Trophoblast cell (in vitro differentiated cells and primary cell): ENCODE measurements around the gene TSEN54.

ENCODE experiments used
- DNase-seq, 2 donors: peaks; one replicate each; pipeline ENCODE4 v3.0.0-alpha.2; 2016
- H2AFZ ChIP-seq: 2 replicates; pipeline ENCODE4 v1.6.1; 2013; ENCODE audit warnings: low read length, moderate library complexity, mild to moderate bottlenecking; ENCODE audit not compliant: insufficient read depth, poor library complexity
- H2AK5ac ChIP-seq: 2 replicates; pipeline ENCODE4 v1.6.1; 2013; ENCODE audit warnings: mild to moderate bottlenecking, low read length
- H2BK120ac ChIP-seq: 2 replicates; pipeline ENCODE4 v1.6.1; 2013; ENCODE audit warnings: low read length, mild to moderate bottlenecking, moderate library complexity; ENCODE audit not compliant: insufficient read depth, poor library complexity
- H2BK12ac ChIP-seq: 2 replicates; pipeline ENCODE4 v1.6.1; 2013; ENCODE audit warnings: mild to moderate bottlenecking, low read length, moderate library complexity
- H2BK5ac ChIP-seq: 2 replicates; pipeline ENCODE4 v1.6.1; 2013; ENCODE audit warnings: low read length, low read depth, moderate library complexity, mild to moderate bottlenecking; ENCODE audit not compliant: poor library complexity
- H3K14ac ChIP-seq: 2 replicates; pipeline ENCODE4 v1.6.1; 2013; ENCODE audit warnings: mild to moderate bottlenecking, low read length
- H3K18ac ChIP-seq: 2 replicates; pipeline ENCODE4 v1.6.1; 2013; ENCODE audit warnings: mild to moderate bottlenecking, low read length
- H3K23ac ChIP-seq: 2 replicates; pipeline ENCODE4 v1.6.1; 2013; ENCODE audit warnings: low read length
- H3K27ac ChIP-seq: 2 replicates; pipeline ENCODE4 v1.5.1; 2013; ENCODE audit warnings: low read depth, mild to moderate bottlenecking, inconsistent platforms, low read length, moderate library complexity
- H3K27me3 ChIP-seq: 2 replicates; pipeline ENCODE4 v1.6.1; 2013; ENCODE audit warnings: inconsistent platforms, mild to moderate bottlenecking, low read length, moderate library complexity; ENCODE audit not compliant: insufficient read depth
- H3K36me3 ChIP-seq, 2 experiments: 1 replicate in 1 of 2; 2 replicates in 1 of 2; pipeline ENCODE4 v1.6.1; 2013; ENCODE audit warnings: low read length in 2 of 2, mild to moderate bottlenecking in 2 of 2, moderate library complexity in 1 of 2; ENCODE audit not compliant: insufficient read depth in 2 of 2, control insufficient read depth in 1 of 2
- H3K4ac ChIP-seq: 2 replicates; pipeline ENCODE4 v1.6.1; 2013; ENCODE audit warnings: low read depth, mild to moderate bottlenecking, low read length, moderate library complexity
- H3K4me1 ChIP-seq, 2 experiments: 1 replicate in 1 of 2; 2 replicates in 1 of 2; pipeline ENCODE4 v1.6.1; 2013; ENCODE audit warnings: low read length in 2 of 2, mild to moderate bottlenecking in 2 of 2, moderate library complexity in 1 of 2; ENCODE audit not compliant: insufficient read depth in 2 of 2, control insufficient read depth in 1 of 2
- H3K4me2 ChIP-seq: 2 replicates; pipeline ENCODE4 v1.6.1; 2013; ENCODE audit warnings: inconsistent platforms, mild to moderate bottlenecking, low read length, moderate library complexity
- H3K4me3 ChIP-seq: 2 replicates; pipeline ENCODE4 v1.5.1; 2013; ENCODE audit warnings: mild to moderate bottlenecking, low read depth, low read length, inconsistent platforms
- H3K79me1 ChIP-seq: one replicate; pipeline ENCODE4 v1.6.1; 2013; ENCODE audit warnings: low read length
- H3K79me2 ChIP-seq: 2 replicates; pipeline ENCODE4 v1.6.1; 2013; ENCODE audit warnings: low read length, mild to moderate bottlenecking; ENCODE audit not compliant: control insufficient read depth, insufficient read depth, poor library complexity
- H3K9ac ChIP-seq: 2 replicates; pipeline ENCODE4 v1.6.1; 2013; ENCODE audit warnings: mild to moderate bottlenecking, low read length
- H3K9me3 ChIP-seq: 2 replicates; pipeline ENCODE4 v1.6.1; 2013; ENCODE audit warnings: low read depth, mild to moderate bottlenecking, control low read depth, inconsistent platforms, low read length; ENCODE audit not compliant: insufficient read depth
- H4K12ac ChIP-seq: 2 replicates; pipeline ENCODE4 v1.6.1; 2013; ENCODE audit warnings: low read depth, mild to moderate bottlenecking, low read length, moderate library complexity
- H4K8ac ChIP-seq: 2 replicates; pipeline ENCODE4 v1.6.1; 2013; ENCODE audit warnings: low read depth, mild to moderate bottlenecking, low read length, moderate library complexity
- H4K91ac ChIP-seq: one replicate; pipeline ENCODE4 v1.6.1; 2013; ENCODE audit warnings: low read depth, mild to moderate bottlenecking, low read length, moderate library complexity
- WGBS: extraction: QIAGEN DNeasy Blood & Tissue Kit; methylation state at CpG from one replicate; pipeline ENCODE4 v1.1.7; 2013; ENCODE audit warnings: missing lambda C conversion rate; ENCODE audit not compliant: insufficient read length, insufficient coverage; ENCODE audit errors: extremely low coverage; 5-methylcytosine and 5-hydroxymethylcytosine counted together

The TSEN54 gene

DNA sequence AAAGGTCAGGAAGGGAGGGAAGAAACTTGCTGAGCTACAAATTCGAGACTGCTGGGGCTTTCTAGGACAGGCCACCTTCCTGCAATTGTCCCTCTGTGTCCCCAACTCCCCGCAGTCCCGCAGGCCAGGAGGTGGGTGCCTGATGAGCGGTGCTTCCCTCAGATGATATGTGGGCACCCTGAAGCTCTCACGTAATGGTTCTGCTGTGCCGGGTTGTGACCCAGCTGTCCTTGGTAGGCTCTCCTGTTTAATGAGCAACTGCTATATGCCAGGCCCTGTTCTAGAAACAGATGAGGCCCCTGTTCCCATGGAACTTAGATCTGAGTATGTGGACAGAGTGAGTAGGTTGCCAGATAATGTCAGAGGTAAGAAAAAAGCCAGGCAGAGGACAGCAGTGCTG is 49.3 kb downstream of the TSEN54 start:
- H3K14ac ChIP-seq: no peak overlapping the region
- H3K18ac ChIP-seq: no peak overlapping the region
- H3K4me1 ChIP-seq: peaks cover 8% of the 10 kb centered on the region in 2 experiments
- no peak overlapping the region for H2BK120ac ChIP-seq
- H3K4ac ChIP-seq: no peak overlapping the region
- no peak for DNase-seq
- no peak overlapping the region for H2AFZ ChIP-seq
- no CpG with 5 or more reads among the region's 6 CpGs for WGBS
- no peak overlapping the region for H3K4me2 ChIP-seq
- H3K79me1 ChIP-seq: no peaks in the 10 kb centered on the region
- no peak overlapping the region for H2BK5ac ChIP-seq
- peak overlapping the region; percentile 32 for H2AK5ac ChIP-seq
- H3K4me3 ChIP-seq: no peak overlapping the region
- no peak overlapping the region for H4K8ac ChIP-seq
- H3K27ac ChIP-seq: no peak overlapping the region
- H3K36me3 ChIP-seq: peaks cover 43 to 50% of the 10 kb centered on the region in 2 experiments
- H4K12ac ChIP-seq: no peak overlapping the region
- H4K91ac ChIP-seq: no peak overlapping the region
- H3K79me2 ChIP-seq: no peaks in the 10 kb centered on the region
- H3K23ac ChIP-seq: no peak overlapping the region
- no peak overlapping the region for H2BK12ac ChIP-seq
- no peaks in the 10 kb centered on the region for H3K27me3 ChIP-seq
- H3K9me3 ChIP-seq: no peaks in the 10 kb centered on the region
- no peak overlapping the region for H3K9ac ChIP-seq

GRCh38 chr17:75566416-75566815 is 50.1 kb downstream of the TSEN54 start:
- Histone ChIP-seq H4K8ac (no peak overlapping the region), H2AFZ (no peak overlapping the region), H4K91ac (no peak overlapping the region), H3K79me1 (no peaks in the 10 kb centered on the region), H3K14ac (no peak overlapping the region), H3K4ac (no peak overlapping the region), H4K12ac (no peak overlapping the region), H3K27ac (no peak overlapping the region), H2BK120ac (no peak overlapping the region), H3K9me3 (no peaks in the 10 kb centered on the region), H3K9ac (no peak overlapping the region), H3K27me3 (no peaks in the 10 kb centered on the region), H3K36me3 (peaks cover 50 to 57% of the 10 kb centered on the region in 2 experiments), H3K79me2 (no peaks in the 10 kb centered on the region), H3K23ac (no peak overlapping the region), H2BK5ac (no peak overlapping the region), H2AK5ac (no peak overlapping the region), H3K4me3 (no peak overlapping the region), H3K4me1 (peaks cover 8% of the 10 kb centered on the region in 2 experiments), H2BK12ac (no peak overlapping the region), H3K4me2 (no peak overlapping the region), H3K18ac (no peak overlapping the region)
- DNase-seq: no peak
- no CpG with 5 or more reads among the region's 6 CpGs for WGBS

GRCh38 chr17:75566834-75567233 is 50.5 kb downstream of the TSEN54 start:
- peaks cover 8% of the 10 kb centered on the region in 2 experiments for H3K4me1 ChIP-seq
- no peak for DNase-seq
- H3K14ac ChIP-seq: no peak overlapping the region
- peaks cover 53 to 59% of the 10 kb centered on the region in 2 experiments for H3K36me3 ChIP-seq
- no peaks in the 10 kb centered on the region for H3K79me2 ChIP-seq
- no peak overlapping the region for H3K18ac ChIP-seq
- no peaks in the 10 kb centered on the region for H3K27me3 ChIP-seq
- no peak overlapping the region for H3K23ac ChIP-seq
- H3K79me1 ChIP-seq: no peaks in the 10 kb centered on the region
- H3K4ac ChIP-seq: no peak overlapping the region
- H3K9me3 ChIP-seq: no peaks in the 10 kb centered on the region
- H3K4me2 ChIP-seq: no peak overlapping the region
- no CpG with 5 or more reads among the region's 5 CpGs for WGBS
- H2BK12ac ChIP-seq: no peak overlapping the region
- H2BK5ac ChIP-seq: no peak overlapping the region
- no peak overlapping the region for H2AFZ ChIP-seq
- no peak overlapping the region for H2AK5ac ChIP-seq
- H3K9ac ChIP-seq: no peak overlapping the region
- H4K8ac ChIP-seq: no peak overlapping the region
- no peak overlapping the region for H3K4me3 ChIP-seq
- H3K27ac ChIP-seq: no peak overlapping the region
- H2BK120ac ChIP-seq: no peak overlapping the region
- H4K91ac ChIP-seq: no peak overlapping the region
- H4K12ac ChIP-seq: no peak overlapping the region

GRCh38 chr17:75568412-75569255 is 52.3 kb downstream of the TSEN54 start:
- Histone ChIP-seq H4K12ac (no peak overlapping the region), H3K14ac (no peak overlapping the region), H3K79me1 (no peaks in the 10 kb centered on the region), H4K8ac (no peak overlapping the region), H4K91ac (no peak overlapping the region), H3K4ac (no peak overlapping the region), H3K27ac (no peak overlapping the region), H3K9me3 (no peaks in the 10 kb centered on the region), H3K79me2 (no peaks in the 10 kb centered on the region), H3K18ac (no peak overlapping the region), H2BK12ac (no peak overlapping the region), H3K9ac (no peak overlapping the region), H3K4me3 (no peak overlapping the region), H2BK120ac (no peak overlapping the region), H3K23ac (no peak overlapping the region), H2AFZ (no peak overlapping the region), H3K4me1 (peaks cover 8 to 12% of the 10 kb centered on the region in 2 experiments), H3K4me2 (no peak overlapping the region), H3K27me3 (no peaks in the 10 kb centered on the region), H2BK5ac (no peak overlapping the region), H2AK5ac (no peak overlapping the region), H3K36me3 (peaks cover 50 to 59% of the 10 kb centered on the region in 2 experiments)
- WGBS: no CpG with 5 or more reads among the region's 31 CpGs
- DNase-seq: no peak
